ACC112 (cell line): ENCODE data around the gene BCL11A.

Source experiments
- H2AFZ ChIP-seq: fragments of 200-600 bp; sonication (generic); one replicate; pipeline ENCODE4 v1.6.0; 2017; ENCODE audit warnings: antibody characterized with exemption, low read length; ENCODE audit not compliant: unreplicated experiment
- H3K27ac ChIP-seq: fragments of 200-600 bp; sonication (generic); 2 replicates; pipeline ENCODE4 v1.5.1; 2014; ENCODE audit warnings: low read depth, mild to moderate bottlenecking, antibody characterized with exemption, low read length, moderate library complexity
- H3K27me3 ChIP-seq: fragments of 200-600 bp; sonication (generic); 2 replicates; pipeline ENCODE4 v1.6.1; 2014; ENCODE audit warnings: mild to moderate bottlenecking, antibody characterized with exemption, low read length, moderate library complexity, mixed read lengths; ENCODE audit not compliant: insufficient read depth
- H3K36me3 ChIP-seq: fragments of 200-600 bp; sonication (generic); 2 replicates; pipeline ENCODE4 v1.6.1; 2016; ENCODE audit warnings: mild to moderate bottlenecking, antibody characterized with exemption, low read length, moderate library complexity, mixed read lengths; ENCODE audit not compliant: insufficient read depth
- H3K4me1 ChIP-seq: fragments of 200-600 bp; sonication (generic); one replicate; pipeline ENCODE4 v1.6.1; 2016; ENCODE audit warnings: low read length, mixed read lengths; ENCODE audit not compliant: insufficient read depth, unreplicated experiment, control insufficient read depth
- H3K4me3 ChIP-seq: fragments of 200-600 bp; sonication (generic); 2 replicates; pipeline ENCODE4 v1.5.1; 2014; ENCODE audit warnings: mild to moderate bottlenecking, low read depth, low read length
- H3K79me2 ChIP-seq: fragments of 200-600 bp; sonication (generic); one replicate; pipeline ENCODE4 v1.6.0; 2016; ENCODE audit warnings: low read length; ENCODE audit not compliant: control insufficient read depth, unreplicated experiment, insufficient read depth

The BCL11A gene

DNA sequence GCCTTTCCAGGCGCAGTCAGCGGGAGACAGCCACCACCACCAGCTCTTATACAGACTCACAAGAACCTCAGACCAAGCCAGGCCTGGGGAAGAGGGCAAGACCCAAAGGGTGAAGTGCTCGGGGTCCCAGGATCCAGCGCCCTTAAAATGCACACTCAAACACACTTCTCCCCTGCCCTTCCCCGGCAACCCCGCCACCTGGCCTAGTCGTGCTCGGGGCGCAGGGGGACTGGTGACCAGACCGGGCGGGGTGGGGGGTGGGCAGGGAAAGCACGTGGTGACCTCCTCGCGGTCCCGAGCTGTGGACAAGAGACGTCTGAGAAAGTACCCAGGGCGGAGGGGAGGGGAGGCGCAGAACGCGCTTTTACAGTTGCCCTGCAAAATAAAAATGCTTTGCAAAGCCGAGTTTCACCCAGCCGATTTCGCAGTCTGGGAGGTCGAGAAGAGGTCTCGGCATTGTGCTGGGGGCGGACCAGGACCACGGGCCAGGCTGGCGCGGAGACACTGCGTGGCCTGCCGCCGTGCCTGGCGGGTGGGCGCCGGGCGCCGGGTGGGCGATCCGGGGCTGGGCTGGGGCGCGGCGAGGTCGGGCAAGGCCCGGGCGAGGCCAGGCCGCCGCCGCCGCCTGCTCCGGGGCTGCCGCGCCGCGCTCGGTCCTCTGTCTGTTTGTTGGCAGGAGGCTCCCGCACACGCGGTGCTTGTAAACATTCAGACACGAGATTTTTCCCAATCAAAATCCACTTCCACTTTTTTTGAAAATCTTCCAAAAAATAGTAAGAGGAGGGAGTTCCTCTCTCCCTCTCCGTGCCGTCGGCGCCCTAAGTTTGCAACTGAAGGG lies 2.0 kb downstream of the BCL11A start:
- H3K36me3 ChIP-seq, result no peaks in the 10 kb centered on the region
- peaks cover 99% of the 10 kb centered on the region for H3K27me3 ChIP-seq
- no peaks in the 10 kb centered on the region for H3K79me2 ChIP-seq
- H3K4me1 ChIP-seq, result no peaks in the 10 kb centered on the region
- no peak overlapping the region for H2AFZ ChIP-seq
- no peak overlapping the region for H3K27ac ChIP-seq
- H3K4me3 ChIP-seq, result 0 out of 2 replicates have a peak overlapping the region, but pooled peaks have one; percentile 36

DNA sequence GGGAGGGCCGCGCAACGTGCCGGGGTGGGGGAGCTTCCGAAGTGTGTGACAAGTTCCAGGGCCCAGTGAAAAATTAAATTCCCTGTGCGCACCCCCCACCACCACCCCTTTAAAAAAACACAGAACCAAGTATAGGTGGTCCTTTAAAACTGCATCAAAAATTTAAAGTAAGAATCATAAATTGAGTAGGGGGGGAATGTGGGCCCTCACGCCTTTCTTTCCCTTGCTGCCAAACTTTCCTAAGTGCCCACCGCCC lies 2.5 kb downstream of the BCL11A start:
- Histone ChIP-seq H3K4me3 (no peak overlapping the region), H2AFZ (no peak overlapping the region), H3K27me3 (peaks cover 99% of the 10 kb centered on the region), H3K4me1 (no peaks in the 10 kb centered on the region), H3K27ac (no peak overlapping the region), H3K36me3 (no peaks in the 10 kb centered on the region), H3K79me2 (no peaks in the 10 kb centered on the region)

DNA sequence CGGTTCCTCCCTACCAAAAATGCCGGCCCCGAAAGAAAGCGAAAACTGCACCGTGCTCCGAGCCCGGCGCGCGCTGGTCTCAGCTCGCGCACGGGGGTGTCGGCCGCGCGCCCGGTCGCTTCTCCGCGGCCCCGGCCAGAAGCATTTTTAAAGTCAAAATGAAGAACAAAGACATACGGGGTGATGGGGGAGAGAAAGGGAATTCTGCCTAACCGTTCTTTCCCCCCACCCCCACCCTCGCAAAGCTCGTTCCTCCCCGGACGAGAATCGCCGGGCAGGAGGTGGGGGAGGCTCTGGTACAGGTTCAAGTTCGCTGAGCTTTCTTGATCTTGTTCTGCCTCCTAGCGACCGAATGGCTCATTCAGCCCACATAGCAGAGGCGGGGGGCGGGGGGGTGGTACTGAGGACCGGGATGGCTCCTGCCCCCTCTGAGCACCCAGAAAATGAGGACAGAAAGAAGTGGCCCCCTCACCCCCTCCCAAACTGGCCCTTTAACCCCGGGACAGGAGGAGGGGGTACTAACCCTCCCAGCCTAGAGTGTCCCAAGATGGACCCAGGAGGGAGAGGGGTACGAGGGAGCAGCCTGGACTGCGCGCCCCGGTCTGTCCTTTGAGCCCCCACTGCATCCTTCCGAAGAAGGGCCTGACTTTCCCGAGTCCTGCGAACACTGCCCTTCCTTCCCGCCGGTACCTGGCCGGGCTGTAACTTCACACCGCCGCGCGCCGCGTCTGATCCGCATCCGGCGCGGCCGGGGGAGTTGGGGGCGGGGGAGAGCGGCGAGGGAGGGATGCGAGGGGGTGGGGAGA lies 3.1 kb downstream of the BCL11A start:
- Histone ChIP-seq H3K36me3 (no peaks in the 10 kb centered on the region), H3K27me3 (peaks cover 99% of the 10 kb centered on the region), H2AFZ (peak overlapping the region; percentile 82), H3K4me1 (no peaks in the 10 kb centered on the region), H3K79me2 (no peaks in the 10 kb centered on the region), H3K4me3 (peak overlapping the region; percentile 84), H3K27ac (no peak overlapping the region)

DNA sequence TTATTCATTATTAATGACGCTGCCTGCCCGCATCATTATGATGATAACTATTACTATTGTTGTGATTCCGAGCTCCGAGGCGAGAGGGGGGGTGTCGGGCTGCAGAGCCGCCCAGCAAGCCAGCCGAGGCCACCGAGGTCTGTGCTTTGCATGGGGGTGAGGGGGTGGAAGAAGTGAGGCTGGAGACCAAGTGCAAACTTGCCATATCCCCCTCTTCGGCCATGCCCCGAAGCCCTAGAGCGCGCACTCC lies 3.6 kb downstream of the BCL11A start:
- no peaks in the 10 kb centered on the region for H3K36me3 ChIP-seq
- H3K27me3 ChIP-seq, result peaks cover 98% of the 10 kb centered on the region
- H3K27ac ChIP-seq, result no peak overlapping the region
- H3K4me3 ChIP-seq, result peak overlapping the region; percentile 84
- H3K4me1 ChIP-seq, result no peaks in the 10 kb centered on the region
- peak overlapping the region; percentile 82 for H2AFZ ChIP-seq
- H3K79me2 ChIP-seq, result no peaks in the 10 kb centered on the region

DNA sequence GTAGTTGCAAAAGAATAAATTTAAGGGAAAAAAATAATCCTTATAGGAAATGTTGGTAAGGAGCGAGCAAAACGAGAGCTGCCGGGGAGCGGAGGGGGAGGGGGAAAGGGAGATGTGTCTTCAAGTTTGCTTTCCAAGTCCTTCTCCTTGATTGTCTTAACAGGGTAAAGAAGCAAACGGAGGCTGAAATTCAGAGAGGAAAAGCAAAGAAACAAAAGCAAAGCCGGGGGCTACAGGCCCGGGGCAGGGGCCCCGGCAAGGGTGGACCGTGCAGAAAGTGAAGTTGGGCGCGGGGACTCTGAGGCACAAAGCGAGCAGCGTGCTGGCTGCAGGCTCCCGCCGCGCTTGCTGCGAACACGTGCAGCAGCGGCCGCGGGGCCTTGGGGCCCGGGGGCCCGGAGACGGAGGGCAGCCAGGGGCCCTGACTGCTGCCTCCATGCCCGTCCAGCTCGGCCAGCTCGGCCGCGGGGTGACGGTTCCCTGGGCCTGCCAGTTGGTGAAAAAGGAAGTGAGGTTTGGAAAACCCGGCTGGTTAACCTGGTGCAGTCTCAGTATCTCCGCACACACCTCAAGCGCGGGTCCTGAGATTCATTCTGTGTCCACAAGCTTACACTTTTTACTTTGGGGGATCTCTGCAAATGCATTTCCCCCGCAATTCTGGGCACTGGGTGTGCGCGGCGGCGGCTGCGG lies 4.1 kb downstream of the BCL11A start:
- no peaks in the 10 kb centered on the region for H3K79me2 ChIP-seq
- H3K27me3 ChIP-seq, result peaks cover 98% of the 10 kb centered on the region
- H3K36me3 ChIP-seq, result no peaks in the 10 kb centered on the region
- H3K4me3 ChIP-seq, result peak overlapping the region; percentile 84
- no peaks in the 10 kb centered on the region for H3K4me1 ChIP-seq
- H2AFZ ChIP-seq, result peak overlapping the region; percentile 82
- H3K27ac ChIP-seq, result no peak overlapping the region

DNA sequence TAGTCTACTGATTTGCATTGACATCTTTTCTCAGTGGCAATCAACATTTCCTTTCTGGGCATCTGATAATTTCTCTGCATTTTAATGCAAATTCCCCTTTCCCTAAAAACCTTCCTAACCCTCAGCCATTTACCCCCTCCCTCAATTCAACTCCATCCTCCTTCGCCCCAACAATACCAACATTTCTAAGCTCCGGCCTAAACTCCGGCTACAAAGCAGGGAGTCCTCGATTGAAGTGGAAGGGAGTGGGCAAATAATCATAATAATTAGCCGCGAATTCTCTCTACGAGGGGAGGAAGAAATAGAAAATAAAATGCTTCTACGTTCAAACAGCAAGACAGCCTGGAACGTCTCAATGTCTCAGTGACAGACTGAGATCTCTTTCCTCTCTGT lies 4.6 kb downstream of the BCL11A start:
- H2AFZ ChIP-seq, result no peak overlapping the region
- peaks cover 98% of the 10 kb centered on the region for H3K27me3 ChIP-seq

DNA sequence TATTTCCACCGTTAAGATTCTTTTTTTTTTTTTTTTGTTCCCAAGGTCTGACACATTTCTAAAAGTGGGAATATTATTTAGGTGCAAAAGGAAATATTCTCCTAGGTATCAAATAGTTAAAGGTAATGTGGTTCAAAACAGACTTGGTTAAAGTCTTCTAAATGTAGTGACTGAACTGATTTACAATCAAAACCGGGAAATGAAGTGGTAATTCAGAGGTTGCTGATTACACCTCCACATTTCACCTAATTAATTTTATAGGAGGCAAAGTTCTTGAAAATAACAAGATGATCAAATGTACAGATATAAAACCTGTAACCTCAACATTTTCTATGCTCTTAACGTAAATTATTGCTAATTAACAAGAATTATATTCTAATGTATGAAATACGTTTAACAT lies 5.1 kb downstream of the BCL11A start:
- Histone ChIP-seq H3K36me3 (no peaks in the 10 kb centered on the region), H3K4me1 (no peaks in the 10 kb centered on the region), H2AFZ (no peak overlapping the region), H3K4me3 (no peak overlapping the region), H3K27me3 (peaks cover 99% of the 10 kb centered on the region), H3K27ac (no peak overlapping the region), H3K79me2 (no peaks in the 10 kb centered on the region)

More for the DNA sequence above, 4.6 kb downstream of the BCL11A start:
- H3K79me2 ChIP-seq, result no peaks in the 10 kb centered on the region
- H3K27ac ChIP-seq, result no peak overlapping the region
- no peak overlapping the region for H3K4me3 ChIP-seq
- no peaks in the 10 kb centered on the region for H3K36me3 ChIP-seq
- H3K4me1 ChIP-seq, result no peaks in the 10 kb centered on the region

DNA sequence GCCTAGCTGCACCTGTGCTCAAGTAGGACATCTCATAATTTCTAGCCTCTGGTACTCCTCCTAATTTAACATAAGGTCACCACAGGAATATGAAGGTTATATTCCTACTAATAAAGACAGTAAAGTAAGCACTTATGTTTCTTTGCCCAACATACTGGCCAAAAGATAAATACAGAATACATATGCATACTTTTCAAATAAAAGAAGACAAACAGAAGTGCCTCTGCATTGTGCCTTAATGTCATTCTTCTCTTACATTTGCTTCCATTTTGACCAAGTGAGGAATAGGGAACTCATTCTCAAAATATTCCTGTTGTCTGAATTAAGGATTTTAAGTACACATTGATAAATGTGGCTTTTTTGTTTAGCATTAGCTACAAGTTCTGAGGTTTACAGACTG lies 5.6 kb downstream of the BCL11A start:
- H3K27ac ChIP-seq, result no peak overlapping the region
- no peaks in the 10 kb centered on the region for H3K4me1 ChIP-seq
- H3K79me2 ChIP-seq, result no peaks in the 10 kb centered on the region
- H3K4me3 ChIP-seq, result no peak overlapping the region
- no peak overlapping the region for H2AFZ ChIP-seq
- peaks cover 98% of the 10 kb centered on the region for H3K27me3 ChIP-seq
- H3K36me3 ChIP-seq, result no peaks in the 10 kb centered on the region

DNA sequence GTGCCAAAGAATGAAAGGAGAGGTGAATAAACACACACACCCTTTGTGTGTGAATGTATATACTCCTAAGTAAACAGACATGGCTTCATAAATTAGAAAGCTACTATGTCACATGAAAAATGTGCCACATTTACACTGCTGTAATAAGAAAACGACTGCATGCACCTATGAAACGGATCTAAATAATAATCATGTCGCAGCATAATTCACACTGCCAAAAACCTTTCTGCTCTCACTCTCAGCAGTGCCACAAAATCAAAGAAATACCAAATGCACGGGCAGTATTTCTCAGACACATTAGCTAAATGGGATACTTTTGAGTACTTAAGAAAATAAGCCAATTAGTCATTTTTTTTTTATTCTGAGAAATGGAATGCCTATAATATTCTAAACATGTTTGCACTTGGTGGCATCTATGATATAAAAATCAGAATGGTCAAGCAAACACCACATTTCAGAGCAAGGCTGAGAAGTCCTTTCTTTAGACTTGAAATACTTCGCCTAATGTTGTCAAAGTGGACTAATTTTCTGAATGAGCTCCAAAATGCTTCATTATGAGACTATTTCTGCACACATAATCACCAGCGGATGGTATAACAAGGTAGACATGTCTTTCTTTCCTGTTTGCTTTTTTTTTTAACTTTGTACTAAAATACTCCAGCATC lies 6.6 kb downstream of the BCL11A start:
- Histone ChIP-seq H3K27ac (no peak overlapping the region), H3K4me1 (no peaks in the 10 kb centered on the region), H3K4me3 (no peak overlapping the region), H3K36me3 (no peaks in the 10 kb centered on the region), H3K79me2 (no peaks in the 10 kb centered on the region), H3K27me3 (peaks cover 91% of the 10 kb centered on the region), H2AFZ (no peak overlapping the region)

DNA sequence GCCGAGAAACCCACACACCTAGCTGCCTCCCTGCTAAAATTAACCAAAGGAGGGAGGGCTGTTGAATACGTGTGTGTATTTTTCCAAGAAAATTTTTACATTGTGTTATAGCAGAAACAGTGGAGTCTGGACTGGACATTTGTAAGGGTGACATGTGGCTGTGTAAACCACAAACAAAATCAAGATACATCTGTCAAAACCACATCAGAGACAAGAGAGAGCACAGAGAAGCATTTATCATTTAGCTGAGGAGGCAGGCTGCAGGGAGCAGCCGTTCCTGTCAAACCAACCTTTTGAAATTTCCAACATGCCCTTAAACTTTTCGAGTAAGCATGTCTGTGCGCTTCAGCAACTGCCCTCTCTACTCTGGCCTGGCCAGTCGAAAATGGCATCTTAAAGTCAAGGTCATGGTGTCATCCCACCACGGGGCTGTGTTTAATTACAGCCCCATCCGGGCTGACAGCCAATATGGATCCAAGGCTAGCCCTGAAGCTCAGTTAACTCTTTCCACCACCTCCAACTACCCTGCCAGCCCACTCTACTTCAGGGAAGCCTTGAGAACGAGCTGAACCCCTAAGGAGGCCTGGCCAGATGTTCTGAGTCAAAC lies 8.4 kb downstream of the BCL11A start:
- H3K36me3 ChIP-seq, result no peaks in the 10 kb centered on the region
- H3K4me1 ChIP-seq, result no peaks in the 10 kb centered on the region
- H3K27ac ChIP-seq, result no peak overlapping the region
- no peaks in the 10 kb centered on the region for H3K79me2 ChIP-seq
- H3K27me3 ChIP-seq, result peaks cover 83% of the 10 kb centered on the region
- H2AFZ ChIP-seq, result no peak overlapping the region
- H3K4me3 ChIP-seq, result no peak overlapping the region
